Neural progenitor cell (in vitro differentiated cells): ENCODE results near the gene GOLGA1. TPM values are rescaled to one million over a fixed set of nuclear protein-coding genes. Genes with fewer than 3 reads are reported as not detected.

ENCODE experiments used
- DNase-seq: peaks from one replicate; pipeline ENCODE4 v3.0.0-alpha.2; 2016; ENCODE audit warnings: low spot score
- H2AFZ ChIP-seq: fragments of 200-600 bp; sonication (generic); replicated peaks from 2 replicates; pipeline ENCODE4 v1.6.1; 2016; ENCODE audit warnings: antibody characterized with exemption
- H3F3A ChIP-seq: fragments of 200-600 bp; sonication (generic); 2 replicates; pipeline ENCODE4 v1.6.1; 2016; ENCODE audit warnings: antibody characterized with exemption, low read depth
- H3K27ac ChIP-seq: fragments of 200-600 bp; sonication (generic); 2 replicates; pipeline ENCODE4 v1.5.1; 2016; ENCODE audit warnings: mild to moderate bottlenecking
- H3K27me3 ChIP-seq: fragments of 200-600 bp; sonication (generic); 2 replicates; pipeline ENCODE4 v1.6.1; 2016; ENCODE audit warnings: mild to moderate bottlenecking, moderate library complexity
- H3K36me3 ChIP-seq: fragments of 200-600 bp; sonication (generic); 2 replicates; pipeline ENCODE4 v1.5.1; 2016
- H3K4me1 ChIP-seq: fragments of 200-600 bp; sonication (generic); 2 replicates; pipeline ENCODE4 v1.6.1; 2016; ENCODE audit warnings: mixed run types
- H3K4me2 ChIP-seq: fragments of 200-600 bp; sonication (generic); 2 replicates; pipeline ENCODE4 v1.6.1; 2016
- H3K4me3 ChIP-seq: fragments of 200-600 bp; sonication (generic); 2 replicates; pipeline ENCODE4 v1.5.1; 2016
- H3K79me2 ChIP-seq: fragments of 200-600 bp; sonication (generic); 2 replicates; pipeline ENCODE4 v1.6.1; 2016; ENCODE audit warnings: low read depth
- H3K9ac ChIP-seq: fragments of 200-600 bp; sonication (generic); 2 replicates; pipeline ENCODE4 v1.6.1; 2016
- H3K9me3 ChIP-seq: fragments of 200-600 bp; sonication (generic); 2 replicates; pipeline ENCODE4 v1.5.1; 2016; ENCODE audit warnings: low read depth
- H4K20me1 ChIP-seq: fragments of 200-600 bp; sonication (generic); 2 replicates; pipeline ENCODE4 v1.6.1; 2016; ENCODE audit warnings: low read depth
- H3K27ac Mint-ChIP-seq: 3 replicates; pipeline ENCODE4 v1.8.0; 2021; ENCODE audit warnings: mixed read lengths
- H3K27me3 Mint-ChIP-seq: 2 replicates; pipeline ENCODE4 v1.8.0; 2022; ENCODE audit warnings: low read depth, mild to moderate bottlenecking, inconsistent platforms, moderate library complexity, mixed read lengths; ENCODE audit not compliant: insufficient read depth
- H3K36me3 Mint-ChIP-seq: 3 replicates; pipeline ENCODE4 v1.8.0; 2021; ENCODE audit warnings: mixed read lengths
- H3K4me1 Mint-ChIP-seq: 3 replicates; pipeline ENCODE4 v1.8.0; 2021; ENCODE audit warnings: mixed read lengths
- H3K4me3 Mint-ChIP-seq: 3 replicates; pipeline ENCODE4 v1.8.0; 2021; ENCODE audit warnings: mild to moderate bottlenecking, moderate library complexity, mixed read lengths
- H3K9me3 Mint-ChIP-seq: 3 replicates; pipeline ENCODE4 v1.8.0; 2020; ENCODE audit warnings: mixed read lengths
- EZH2 ChIP-seq: fragments of 200-600 bp; sonication (generic); IDR thresholded peaks from 2 replicates; pipeline ENCODE4 v1.6.1; 2017; ENCODE audit warnings: antibody characterized with exemption, mild to moderate bottlenecking, moderate library complexity
- EZH2phosphoT487 ChIP-seq: fragments of 200-600 bp; sonication (generic); IDR thresholded peaks from 2 replicates; pipeline ENCODE4 v1.6.1; 2017; ENCODE audit warnings: antibody characterized with exemption
- total RNA-seq: library from RNA; depleted of rRNA; stranded (reverse); fragments of >200 nt; gene quantifications from 2 replicates; pipeline ENCODE4 v1.2.3, GENCODE V29; 2015; ENCODE audit warnings: low replicate concordance
- TF ChIP-seq, protein P1 (sequence below): fragments of 200-600 bp; sonication (generic); IDR thresholded peaks from 2 replicates; pipeline ENCODE4 v1.5.1; 2017; ENCODE audit warnings: antibody characterized with exemption, mild to moderate bottlenecking

The GOLGA1 gene
- total RNA-seq, 1 donor from 2014 or later: 17.8 TPM

DNA sequence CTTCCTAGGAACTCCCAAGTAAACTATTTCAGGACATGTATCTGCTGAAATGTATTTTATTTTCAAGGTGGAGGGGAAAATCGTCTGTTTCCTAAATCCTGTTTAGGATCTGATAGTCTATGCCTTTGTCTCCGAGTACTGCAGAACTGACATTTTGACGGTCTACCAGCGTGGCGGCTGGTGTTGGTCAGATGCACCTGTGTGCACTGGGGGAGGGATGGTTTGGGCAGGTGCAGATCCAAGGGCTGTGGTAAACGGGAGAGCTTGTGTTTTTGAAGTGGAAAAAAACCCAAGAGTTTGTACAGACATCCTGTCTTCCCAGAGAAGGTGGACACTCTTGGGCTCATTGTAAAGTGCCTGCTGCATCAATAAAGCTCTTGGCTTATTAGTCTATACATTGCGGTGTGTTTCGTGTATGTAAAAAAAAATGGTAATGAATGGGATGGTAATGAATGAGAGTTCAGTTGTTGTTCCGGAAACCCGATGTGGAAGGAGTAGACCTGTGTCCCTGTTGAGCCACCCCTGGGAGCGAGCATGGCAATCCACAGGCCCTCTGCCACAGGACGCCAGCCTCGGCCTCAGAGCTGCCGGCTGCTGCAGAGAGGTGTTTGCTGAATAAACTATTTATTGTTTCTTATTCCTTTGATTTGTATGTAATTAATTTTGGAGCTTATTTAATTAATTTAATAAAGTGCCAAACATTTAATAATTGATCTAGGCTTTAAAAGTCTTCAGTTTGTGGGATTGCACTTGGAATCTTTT lies 63.7 kb downstream of the GOLGA1 start:
- Histone ChIP-seq H3K9me3 (no peaks in the 10 kb centered on the region), H3K36me3 (no peaks in the 10 kb centered on the region), H4K20me1 (peaks cover 20% of the 10 kb centered on the region), H3K4me3 (no peak overlapping the region), H2AFZ (no peak overlapping the region), H3K27me3 (no peaks in the 10 kb centered on the region), H3F3A (peaks cover 21% of the 10 kb centered on the region), H3K79me2 (peaks cover 15% of the 10 kb centered on the region), H3K4me2 (no peak overlapping the region), H3K9ac (no peak overlapping the region), H3K27ac (no peak overlapping the region), H3K4me1 (peaks cover 14% of the 10 kb centered on the region)
- Mint-ChIP-seq H3K36me3 (peaks cover 18% of the 10 kb centered on the region), H3K4me3 (no peak overlapping the region), H3K4me1 (no peaks in the 10 kb centered on the region), H3K27me3 (peaks cover 4% of the 10 kb centered on the region), H3K9me3 (no peaks in the 10 kb centered on the region), H3K27ac (no peak overlapping the region)
- no peak for TF ChIP-seq EZH2
- TF ChIP-seq, protein P1, sequence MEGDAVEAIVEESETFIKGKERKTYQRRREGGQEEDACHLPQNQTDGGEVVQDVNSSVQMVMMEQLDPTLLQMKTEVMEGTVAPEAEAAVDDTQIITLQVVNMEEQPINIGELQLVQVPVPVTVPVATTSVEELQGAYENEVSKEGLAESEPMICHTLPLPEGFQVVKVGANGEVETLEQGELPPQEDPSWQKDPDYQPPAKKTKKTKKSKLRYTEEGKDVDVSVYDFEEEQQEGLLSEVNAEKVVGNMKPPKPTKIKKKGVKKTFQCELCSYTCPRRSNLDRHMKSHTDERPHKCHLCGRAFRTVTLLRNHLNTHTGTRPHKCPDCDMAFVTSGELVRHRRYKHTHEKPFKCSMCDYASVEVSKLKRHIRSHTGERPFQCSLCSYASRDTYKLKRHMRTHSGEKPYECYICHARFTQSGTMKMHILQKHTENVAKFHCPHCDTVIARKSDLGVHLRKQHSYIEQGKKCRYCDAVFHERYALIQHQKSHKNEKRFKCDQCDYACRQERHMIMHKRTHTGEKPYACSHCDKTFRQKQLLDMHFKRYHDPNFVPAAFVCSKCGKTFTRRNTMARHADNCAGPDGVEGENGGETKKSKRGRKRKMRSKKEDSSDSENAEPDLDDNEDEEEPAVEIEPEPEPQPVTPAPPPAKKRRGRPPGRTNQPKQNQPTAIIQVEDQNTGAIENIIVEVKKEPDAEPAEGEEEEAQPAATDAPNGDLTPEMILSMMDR: no peak
- TF ChIP-seq EZH2phosphoT487: no peak
- no peak for DNase-seq

DNA sequence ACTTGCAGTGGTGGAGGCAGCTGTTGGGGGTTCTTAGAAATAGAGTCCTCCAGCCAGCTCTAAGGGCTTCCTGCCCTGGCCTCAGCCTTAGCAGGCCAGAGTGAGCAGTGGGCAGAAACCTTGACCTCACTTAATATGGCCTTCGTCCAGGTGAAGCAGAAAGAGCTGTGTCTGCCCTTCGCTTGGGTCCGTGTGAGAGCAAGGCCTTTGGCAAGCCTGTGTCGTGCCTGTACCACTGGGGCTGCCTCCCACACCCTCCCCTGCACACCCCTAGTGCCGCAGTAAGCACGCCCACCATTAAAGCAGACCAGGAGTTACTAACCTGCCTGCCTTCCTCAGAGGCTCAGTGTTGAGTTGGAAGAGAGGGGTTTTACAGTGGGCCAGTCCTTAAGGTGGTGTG lies 65.4 kb downstream of the GOLGA1 start:
- Histone ChIP-seq H3K79me2 (peaks cover 32% of the 10 kb centered on the region), H3K36me3 (no peaks in the 10 kb centered on the region), H2AFZ (no peak overlapping the region), H3K9me3 (no peaks in the 10 kb centered on the region), H3K4me2 (no peak overlapping the region), H3K27ac (no peak overlapping the region), H3K4me1 (peaks cover 17% of the 10 kb centered on the region), H3K9ac (no peak overlapping the region), H3K27me3 (no peaks in the 10 kb centered on the region), H3K4me3 (no peak overlapping the region), H3F3A (peaks cover 21% of the 10 kb centered on the region), H4K20me1 (peaks cover 34% of the 10 kb centered on the region)
- Mint-ChIP-seq H3K36me3 (peaks cover 16% of the 10 kb centered on the region), H3K27ac (no peak overlapping the region), H3K9me3 (no peaks in the 10 kb centered on the region), H3K27me3 (peaks cover 5% of the 10 kb centered on the region), H3K4me1 (peaks cover 14% of the 10 kb centered on the region), H3K4me3 (no peak overlapping the region)
- no peak for DNase-seq
- TF ChIP-seq, protein P1: no peak
- TF ChIP-seq EZH2phosphoT487: no peak
- no peak for TF ChIP-seq EZH2

DNA sequence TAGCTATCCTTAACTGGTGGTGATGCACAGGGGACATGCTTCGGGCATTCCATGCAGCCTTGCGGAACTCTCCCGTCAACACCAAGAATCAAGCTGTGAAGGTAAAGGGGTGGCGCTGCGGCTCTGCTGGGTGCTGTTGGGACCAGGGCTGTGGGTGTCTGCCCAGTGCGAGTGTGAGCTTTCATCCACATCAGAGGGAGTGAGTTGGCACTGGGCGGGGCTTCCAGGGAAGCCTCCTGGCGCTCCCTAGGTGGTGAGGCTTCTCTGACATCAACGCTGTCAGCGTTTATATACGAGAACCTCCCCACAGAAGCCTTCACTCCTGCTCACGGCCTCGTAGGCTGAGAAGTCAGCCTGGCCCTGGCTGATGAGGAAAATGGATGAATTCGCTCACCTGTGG lies 67.2 kb downstream of the GOLGA1 start:
- peaks cover 34% of the 10 kb centered on the region for H4K20me1 ChIP-seq
- Mint-ChIP-seq H3K27ac (no peak overlapping the region), H3K9me3 (no peaks in the 10 kb centered on the region), H3K4me1 (peaks cover 21% of the 10 kb centered on the region), H3K36me3 (peaks cover 16% of the 10 kb centered on the region), H3K4me3 (no peak overlapping the region), H3K27me3 (peaks cover 5% of the 10 kb centered on the region)
- peaks cover 49% of the 10 kb centered on the region for H3K79me2 ChIP-seq
- H3K4me2 ChIP-seq: no peak overlapping the region
- H3K27ac ChIP-seq: no peak overlapping the region
- H3K4me3 ChIP-seq: no peak overlapping the region
- DNase-seq: no peak
- no peaks in the 10 kb centered on the region for H3K27me3 ChIP-seq
- H3K4me1 ChIP-seq: peaks cover 11% of the 10 kb centered on the region
- TF ChIP-seq EZH2: no peak
- H3K9ac ChIP-seq: no peak overlapping the region
- no peaks in the 10 kb centered on the region for H3K36me3 ChIP-seq
- H2AFZ ChIP-seq: no peak overlapping the region
- no peaks in the 10 kb centered on the region for H3K9me3 ChIP-seq
- H3F3A ChIP-seq: peaks cover 7% of the 10 kb centered on the region

DNA sequence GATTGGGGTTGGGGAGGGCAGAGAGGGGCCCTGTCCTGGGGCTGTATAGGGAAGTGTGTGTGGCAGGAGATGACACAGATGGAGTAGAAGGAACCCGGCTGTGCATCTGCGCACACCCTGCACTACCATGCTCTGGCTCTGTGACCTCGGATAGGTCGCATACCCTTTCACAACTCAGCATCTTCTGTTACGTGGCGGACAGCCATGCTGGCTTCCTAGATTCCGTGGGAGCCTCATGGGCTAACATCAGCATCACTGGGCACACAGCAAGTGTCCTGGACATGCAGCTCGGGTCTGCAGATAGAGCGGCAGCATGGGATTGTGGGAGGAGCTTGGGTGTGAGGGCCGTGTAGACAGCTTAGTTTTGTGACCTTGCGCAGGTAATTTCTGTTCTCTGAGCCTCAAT lies 69.7 kb downstream of the GOLGA1 start:
- Histone ChIP-seq H3K27ac (no peak overlapping the region), H3K4me2 (peak overlapping the region; percentile 85), H3K27me3 (no peaks in the 10 kb centered on the region), H3F3A (peaks cover 13% of the 10 kb centered on the region), H3K9me3 (no peaks in the 10 kb centered on the region), H3K36me3 (no peaks in the 10 kb centered on the region), H3K79me2 (peaks cover 64% of the 10 kb centered on the region), H2AFZ (no peak overlapping the region), H3K9ac (peak overlapping the region; percentile 96), H3K4me3 (no peak overlapping the region), H3K4me1 (peaks cover 11% of the 10 kb centered on the region), H4K20me1 (peaks cover 26% of the 10 kb centered on the region)
- TF ChIP-seq EZH2phosphoT487 (no peak), EZH2 (no peak)
- TF ChIP-seq, protein P1: no peak
- H3K27ac Mint-ChIP-seq: no peak overlapping the region
- peaks cover 31% of the 10 kb centered on the region for H3K4me1 Mint-ChIP-seq
- no peaks in the 10 kb centered on the region for H3K9me3 Mint-ChIP-seq
- peaks cover 3% of the 10 kb centered on the region for H3K27me3 Mint-ChIP-seq
- peak overlapping the region; percentile 94 for H3K4me3 Mint-ChIP-seq
- peaks cover 8% of the 10 kb centered on the region for H3K36me3 Mint-ChIP-seq
- DNase-seq: no peak
